Mesenchymal stem cell (in vitro differentiated cells and primary cell): Measurements from ENCODE around the gene TARP.

Experiments
- DNase-seq: peaks from one replicate; pipeline ENCODE4 v3.0.0-alpha.2; 2013
- H2AFZ ChIP-seq: one replicate; pipeline ENCODE4 v1.6.1; 2013; ENCODE audit warnings: low read depth, mild to moderate bottlenecking, control low read depth, inconsistent platforms, low read length, moderate library complexity
- H2AK5ac ChIP-seq: 2 replicates; pipeline ENCODE4 v1.6.1; 2013; ENCODE audit warnings: low read length, moderate library complexity, mild to moderate bottlenecking, inconsistent platforms; ENCODE audit not compliant: severe bottlenecking
- H2BK120ac ChIP-seq: one replicate; pipeline ENCODE4 v1.6.1; 2013; ENCODE audit warnings: low read depth, mild to moderate bottlenecking, inconsistent platforms, low read length, moderate library complexity
- H2BK12ac ChIP-seq, 2 experiments: one replicate each; pipeline ENCODE4 v1.6.1; 2013; ENCODE audit warnings: inconsistent platforms in 2 of 2, low read length in 2 of 2, mild to moderate bottlenecking in 2 of 2, moderate library complexity in 2 of 2, control low read depth in 1 of 2
- H2BK15ac ChIP-seq: one replicate; pipeline ENCODE4 v1.6.1; 2013; ENCODE audit warnings: mild to moderate bottlenecking, low read depth, inconsistent platforms; ENCODE audit not compliant: poor library complexity, severe bottlenecking
- H2BK5ac ChIP-seq: 2 replicates; pipeline ENCODE4 v1.6.1; 2013; ENCODE audit warnings: low read depth, mild to moderate bottlenecking, low read length, control low read depth, inconsistent platforms; ENCODE audit not compliant: poor library complexity, severe bottlenecking
- H3K14ac ChIP-seq, 2 experiments: one replicate each; pipeline ENCODE4 v1.6.1; 2013; ENCODE audit warnings: inconsistent platforms in 2 of 2, low read length in 2 of 2, control low read depth in 1 of 2, mild to moderate bottlenecking in 1 of 2, moderate library complexity in 1 of 2
- H3K18ac ChIP-seq, 2 experiments: one replicate each; pipeline ENCODE4 v1.6.1; 2013; ENCODE audit warnings: inconsistent platforms in 2 of 2, low read length in 2 of 2, control low read depth in 1 of 2, low read depth in 1 of 2, mild to moderate bottlenecking in 1 of 2
- H3K23ac ChIP-seq, 2 experiments: one replicate each; pipeline ENCODE4 v1.6.1; 2013; ENCODE audit warnings: inconsistent platforms in 2 of 2, low read length in 2 of 2, mild to moderate bottlenecking in 2 of 2, moderate library complexity in 2 of 2, control low read depth in 1 of 2
- H3K27ac ChIP-seq: 2 replicates; pipeline ENCODE4 v1.5.1; 2013; ENCODE audit warnings: mild to moderate bottlenecking, moderate library complexity, low read length, control low read depth, inconsistent platforms; ENCODE audit not compliant: poor library complexity, severe bottlenecking
- H3K27me3 ChIP-seq, 2 experiments: 2 replicates each; pipeline versions ENCODE4 v1.6.1 to v1.7.0; 2013; ENCODE audit warnings: low read length in 2 of 2, mild to moderate bottlenecking in 2 of 2, moderate library complexity in 2 of 2, control low read depth in 1 of 2, inconsistent platforms in 1 of 2; ENCODE audit not compliant: control insufficient read depth in 1 of 2, insufficient read depth in 1 of 2
- H3K36me3 ChIP-seq, 2 experiments: 2 replicates each; pipeline versions ENCODE4 v1.6.1 to v1.7.0; 2013; ENCODE audit warnings: low read length in 2 of 2, control low read depth in 1 of 2, inconsistent platforms in 1 of 2, low read depth in 1 of 2, mild to moderate bottlenecking in 1 of 2; ENCODE audit not compliant: insufficient read depth in 2 of 2, control insufficient read depth in 1 of 2
- H3K4ac ChIP-seq, 2 experiments: one replicate each; pipeline ENCODE4 v1.6.1; 2013; ENCODE audit warnings: inconsistent platforms in 2 of 2, low read length in 2 of 2, mild to moderate bottlenecking in 2 of 2, moderate library complexity in 2 of 2, control low read depth in 1 of 2, low read depth in 1 of 2
- H3K4me1 ChIP-seq: 2 replicates; pipeline ENCODE4 v1.6.1; 2013; ENCODE audit warnings: low read depth, low read length, control low read depth; ENCODE audit not compliant: control insufficient read depth, insufficient read depth
- H3K4me2 ChIP-seq: 2 replicates; pipeline ENCODE4 v1.6.1; 2013; ENCODE audit warnings: low read length, mild to moderate bottlenecking, inconsistent platforms; ENCODE audit not compliant: poor library complexity, severe bottlenecking
- H3K4me3 ChIP-seq, 2 experiments: 2 replicates each; pipeline versions ENCODE4 v1.5.1 to v1.7.0; 2013; ENCODE audit warnings: low read length in 2 of 2, mild to moderate bottlenecking in 2 of 2, control low read depth in 1 of 2, low read depth in 1 of 2; ENCODE audit not compliant: insufficient read depth in 1 of 2
- H3K79me1 ChIP-seq: replicated peaks from 2 replicates; pipeline ENCODE4 v1.6.1; 2013; ENCODE audit warnings: mild to moderate bottlenecking, control low read depth, low read length, inconsistent platforms; ENCODE audit not compliant: poor library complexity, severe bottlenecking
- H3K9ac ChIP-seq: 2 replicates; pipeline ENCODE4 v1.7.0; 2013; ENCODE audit warnings: mild to moderate bottlenecking, low read length, moderate library complexity
- H3K9me3 ChIP-seq: 2 replicates; pipeline ENCODE4 v1.7.0; 2013; ENCODE audit warnings: mild to moderate bottlenecking, low read length; ENCODE audit not compliant: control insufficient read depth
- H4K8ac ChIP-seq: one replicate; pipeline ENCODE4 v1.6.1; 2013; ENCODE audit warnings: inconsistent platforms, mild to moderate bottlenecking, low read length, moderate library complexity
- H4K91ac ChIP-seq: one replicate; pipeline ENCODE4 v1.6.1; 2013; ENCODE audit warnings: mild to moderate bottlenecking, low read length, inconsistent platforms
- WGBS: methylation state at CpG from one replicate; pipeline ENCODE4 v1.1.7; 2013; ENCODE audit warnings: mixed read lengths; 5-methylcytosine and 5-hydroxymethylcytosine counted together

Gene TARP

DNA sequence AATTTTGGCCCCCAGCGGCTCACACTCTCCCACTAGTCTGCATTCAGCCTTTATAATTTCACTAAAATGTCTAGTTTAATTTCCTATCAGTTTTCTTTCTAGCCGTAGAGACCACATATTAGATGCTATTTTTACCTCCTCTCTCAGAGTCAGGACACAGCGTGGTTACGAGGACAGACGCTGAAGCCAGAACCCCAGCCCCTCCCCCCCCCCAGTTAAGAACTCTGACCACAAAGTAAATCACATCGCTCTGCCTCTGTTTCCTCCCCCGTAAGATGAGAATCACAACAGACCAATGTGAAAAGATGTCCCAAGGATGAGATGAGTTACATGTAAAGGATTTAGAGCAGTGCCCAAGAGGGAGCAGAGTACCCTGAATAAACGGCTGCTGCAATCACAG lies 11.1 kb upstream of the TARP start:
- H4K8ac ChIP-seq = no peak overlapping the region
- H2BK12ac ChIP-seq = no peak overlapping the region
- 65% methylated on average over 7 of the region's 8 CpGs for WGBS
- peak; percentile 2 for DNase-seq
- H3K4me1 ChIP-seq = no peaks in the 10 kb centered on the region
- H2AFZ ChIP-seq = no peak overlapping the region
- no peaks in the 10 kb centered on the region for H3K79me1 ChIP-seq
- no peak overlapping the region for H3K4ac ChIP-seq
- no peak overlapping the region for H3K23ac ChIP-seq
- no peak overlapping the region for H3K4me2 ChIP-seq
- no peak overlapping the region for H4K91ac ChIP-seq
- no peaks in the 10 kb centered on the region for H3K9me3 ChIP-seq
- no peak overlapping the region for H3K18ac ChIP-seq
- no peaks in the 10 kb centered on the region for H3K36me3 ChIP-seq
- no peak overlapping the region for H3K9ac ChIP-seq
- H2BK15ac ChIP-seq = no peak overlapping the region
- no peak overlapping the region for H2AK5ac ChIP-seq
- H3K14ac ChIP-seq = no peak overlapping the region
- H2BK5ac ChIP-seq = no peak overlapping the region
- no peak overlapping the region for H3K4me3 ChIP-seq
- H3K27me3 ChIP-seq = peaks cover 11% of the 10 kb centered on the region in 2 experiments
- H3K27ac ChIP-seq = no peak overlapping the region
- H2BK120ac ChIP-seq = no peak overlapping the region

DNA sequence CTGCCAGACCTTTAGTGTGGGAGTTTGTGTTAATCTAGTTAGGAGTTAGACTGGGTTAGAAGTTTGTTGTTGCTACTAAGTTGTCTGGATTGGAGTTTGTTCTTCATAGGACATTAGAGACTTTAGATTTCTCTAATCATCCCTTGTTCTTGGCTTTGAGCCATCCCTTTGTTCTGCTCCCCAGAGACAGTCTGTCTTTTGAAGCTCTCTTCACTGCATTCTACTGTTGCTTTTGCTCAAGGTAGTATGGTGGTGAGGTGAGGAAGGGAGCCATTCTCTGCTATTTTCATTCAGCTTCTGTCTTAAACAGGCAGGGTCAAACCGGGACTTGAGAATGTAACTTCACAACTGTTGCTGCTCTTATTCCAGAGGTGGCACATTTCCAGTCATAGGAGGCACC lies 10.4 kb upstream of the TARP start:
- Histone ChIP-seq H2BK5ac (no peak overlapping the region), H3K27ac (no peak overlapping the region), H3K36me3 (no peaks in the 10 kb centered on the region), H3K4me1 (no peaks in the 10 kb centered on the region), H3K23ac (no peak overlapping the region), H3K4ac (no peak overlapping the region), H3K9me3 (no peaks in the 10 kb centered on the region), H3K4me2 (no peak overlapping the region), H3K9ac (no peak overlapping the region), H3K4me3 (no peak overlapping the region), H3K79me1 (no peaks in the 10 kb centered on the region), H2BK120ac (no peak overlapping the region), H2BK15ac (no peak overlapping the region), H2AFZ (no peak overlapping the region), H2AK5ac (no peak overlapping the region), H4K8ac (no peak overlapping the region), H3K18ac (no peak overlapping the region), H4K91ac (no peak overlapping the region), H2BK12ac (no peak overlapping the region), H3K14ac (no peak overlapping the region), H3K27me3 (peaks cover 11% of the 10 kb centered on the region in 2 experiments)
- DNase-seq = no peak
- WGBS = 100% methylated on average over 1 of the region's 1 CpG

GRCh38 chr7:38283107-38283506 lies 9.7 kb upstream of the TARP start:
- Histone ChIP-seq H3K9me3 (no peaks in the 10 kb centered on the region), H3K14ac (no peak overlapping the region), H2BK12ac (no peak overlapping the region), H3K27me3 (peaks cover 11% of the 10 kb centered on the region in 2 experiments), H2BK5ac (no peak overlapping the region), H2BK120ac (no peak overlapping the region), H4K91ac (no peak overlapping the region), H4K8ac (no peak overlapping the region), H2AK5ac (no peak overlapping the region), H3K4me3 (no peak overlapping the region), H3K4ac (no peak overlapping the region), H3K23ac (no peak overlapping the region), H3K4me1 (no peaks in the 10 kb centered on the region), H3K79me1 (no peaks in the 10 kb centered on the region), H3K18ac (no peak overlapping the region), H3K9ac (no peak overlapping the region), H2AFZ (no peak overlapping the region), H3K4me2 (no peak overlapping the region), H2BK15ac (no peak overlapping the region), H3K36me3 (no peaks in the 10 kb centered on the region), H3K27ac (no peak overlapping the region)
- no peak for DNase-seq
- WGBS = 85% methylated on average over 4 of the region's 4 CpGs

DNA sequence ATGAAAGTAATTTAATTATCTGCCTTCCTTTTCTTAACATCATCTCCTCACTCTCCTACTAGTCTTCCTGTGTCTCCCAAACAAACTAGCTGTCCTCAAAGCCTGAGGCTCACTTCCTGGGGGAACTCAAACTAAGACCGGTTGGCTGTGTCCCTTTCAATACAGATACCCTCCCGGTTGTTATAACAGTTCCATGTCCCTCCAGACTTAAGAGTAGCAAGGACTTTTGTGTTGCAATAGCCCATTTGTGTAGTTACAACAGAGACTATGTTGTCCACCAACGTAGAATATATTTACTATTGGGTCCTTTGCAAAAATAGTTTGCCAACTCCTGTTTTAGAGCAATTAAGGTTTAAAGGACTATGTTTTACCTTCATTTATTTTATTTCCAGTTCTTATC lies 8.6 kb upstream of the TARP start:
- Histone ChIP-seq H2BK5ac (no peak overlapping the region), H2AK5ac (no peak overlapping the region), H2BK15ac (no peak overlapping the region), H3K4ac (no peak overlapping the region), H3K79me1 (no peaks in the 10 kb centered on the region), H3K4me3 (no peak overlapping the region), H3K9me3 (no peaks in the 10 kb centered on the region), H3K4me1 (no peaks in the 10 kb centered on the region), H2BK12ac (no peak overlapping the region), H4K91ac (no peak overlapping the region), H3K14ac (no peak overlapping the region), H3K9ac (no peak overlapping the region), H3K18ac (no peak overlapping the region), H3K27me3 (peaks cover 11% of the 10 kb centered on the region in 2 experiments), H2AFZ (no peak overlapping the region), H3K27ac (no peak overlapping the region), H2BK120ac (no peak overlapping the region), H3K4me2 (no peak overlapping the region), H3K36me3 (no peaks in the 10 kb centered on the region), H4K8ac (no peak overlapping the region), H3K23ac (no peak overlapping the region)
- DNase-seq = no peak
- WGBS = no CpG with 5 or more reads among the region's 3 CpGs
